ENCODE results near the gene SPDYE4.

The SPDYE4 gene

GRCh38 chr17:8726941-8727555 lies 31.3 kb downstream of the SPDYE4 start:
- Histone ChIP-seq H3K27me3 (ENCODE audit: insufficient read depth, low read length) (peaks cover 5% of the 10 kb centered on the region; the same call in 1 of the 2 replicates), H3K4me3 (ENCODE audit: low read depth, low read length) (no peak overlapping the region), H2AFZ (ENCODE audit: low read length, unreplicated experiment) (no peak overlapping the region), H3K27ac (ENCODE audit: low read depth, low read length) (no peak overlapping the region), H3K4me1 (ENCODE audit: control insufficient read depth, insufficient read depth, low read length, unreplicated experiment) (no peaks in the 10 kb centered on the region), H3K79me2 (ENCODE audit: control insufficient read depth, insufficient read depth, low read length, unreplicated experiment) (no peaks in the 10 kb centered on the region), H3K36me3 (ENCODE audit: insufficient read depth, low read length) (no peaks in the 10 kb centered on the region)

- Histone ChIP-seq H3K36me3 (ENCODE audit: insufficient read depth, low read length) (no peaks in the 10 kb centered on the region), H2AFZ (ENCODE audit: low read length, unreplicated experiment) (no peak overlapping the region), H3K27me3 (ENCODE audit: insufficient read depth, low read length) (peaks cover 5% of the 10 kb centered on the region; the same call in 1 of the 2 replicates), H3K4me3 (ENCODE audit: low read depth, low read length) (no peak overlapping the region), H3K79me2 (ENCODE audit: control insufficient read depth, insufficient read depth, low read length, unreplicated experiment) (no peaks in the 10 kb centered on the region), H3K27ac (ENCODE audit: low read depth, low read length) (no peak overlapping the region), H3K4me1 (ENCODE audit: control insufficient read depth, insufficient read depth, low read length, unreplicated experiment) (no peaks in the 10 kb centered on the region)
These were observed 32.2 kb downstream of the SPDYE4 start for GRCh38 chr17:8725881-8726876.

GRCh38 chr17:8724451-8724850 lies 33.9 kb downstream of the SPDYE4 start:
- Histone ChIP-seq H3K4me3 (ENCODE audit: low read depth, low read length) (no peak overlapping the region), H3K79me2 (ENCODE audit: control insufficient read depth, insufficient read depth, low read length, unreplicated experiment) (no peaks in the 10 kb centered on the region), H2AFZ (ENCODE audit: low read length, unreplicated experiment) (no peak overlapping the region), H3K27ac (ENCODE audit: low read depth, low read length) (no peak overlapping the region), H3K27me3 (ENCODE audit: insufficient read depth, low read length) (peaks cover 5% of the 10 kb centered on the region; the same call in 1 of the 2 replicates), H3K36me3 (ENCODE audit: insufficient read depth, low read length) (no peaks in the 10 kb centered on the region), H3K4me1 (ENCODE audit: control insufficient read depth, insufficient read depth, low read length, unreplicated experiment) (no peaks in the 10 kb centered on the region)

- Histone ChIP-seq H3K79me2 (ENCODE audit: control insufficient read depth, insufficient read depth, low read length, unreplicated experiment) (no peaks in the 10 kb centered on the region), H3K36me3 (ENCODE audit: insufficient read depth, low read length) (no peaks in the 10 kb centered on the region), H3K4me3 (ENCODE audit: low read depth, low read length) (no peak overlapping the region), H2AFZ (ENCODE audit: low read length, unreplicated experiment) (no peak overlapping the region), H3K27me3 (ENCODE audit: insufficient read depth, low read length) (no peaks in the 10 kb centered on the region), H3K27ac (ENCODE audit: low read depth, low read length) (no peak overlapping the region), H3K4me1 (ENCODE audit: control insufficient read depth, insufficient read depth, low read length, unreplicated experiment) (no peaks in the 10 kb centered on the region)
These were observed 37.8 kb downstream of the SPDYE4 start for GRCh38 chr17:8720596-8720995.

- H3K27ac ChIP-seq (ENCODE audit: low read depth, low read length): no peak overlapping the region
- H3K4me3 ChIP-seq (ENCODE audit: low read depth, low read length): no peak overlapping the region
- H3K36me3 ChIP-seq (ENCODE audit: insufficient read depth, low read length): no peaks in the 10 kb centered on the region
- no peaks in the 10 kb centered on the region for H3K79me2 ChIP-seq (ENCODE audit: control insufficient read depth, insufficient read depth, low read length, unreplicated experiment)
- H2AFZ ChIP-seq (ENCODE audit: low read length, unreplicated experiment): no peak overlapping the region
- H3K4me1 ChIP-seq (ENCODE audit: control insufficient read depth, insufficient read depth, low read length, unreplicated experiment): no peaks in the 10 kb centered on the region
- no peaks in the 10 kb centered on the region for H3K27me3 ChIP-seq (ENCODE audit: insufficient read depth, low read length)
These were observed 38.8 kb downstream of the SPDYE4 start for GRCh38 chr17:8719291-8720246.

GRCh38 chr17:8718001-8718563 lies 40.3 kb downstream of the SPDYE4 start:
- Histone ChIP-seq H3K79me2 (ENCODE audit: control insufficient read depth, insufficient read depth, low read length, unreplicated experiment) (no peaks in the 10 kb centered on the region), H3K27me3 (ENCODE audit: insufficient read depth, low read length) (no peaks in the 10 kb centered on the region), H2AFZ (ENCODE audit: low read length, unreplicated experiment) (no peak overlapping the region)

GRCh38 chr17:8713878-8714277 lies 44.5 kb downstream of the SPDYE4 start:
- Histone ChIP-seq H3K79me2 (ENCODE audit: control insufficient read depth, insufficient read depth, low read length, unreplicated experiment) (no peaks in the 10 kb centered on the region), H3K4me1 (ENCODE audit: control insufficient read depth, insufficient read depth, low read length, unreplicated experiment) (no peaks in the 10 kb centered on the region), H3K36me3 (ENCODE audit: insufficient read depth, low read length) (no peaks in the 10 kb centered on the region), H3K27me3 (ENCODE audit: insufficient read depth, low read length) (peaks cover 5% of the 10 kb centered on the region; the same call in 1 of the 2 replicates), H2AFZ (ENCODE audit: low read length, unreplicated experiment) (no peak overlapping the region), H3K4me3 (ENCODE audit: low read depth, low read length) (no peak overlapping the region), H3K27ac (ENCODE audit: low read depth, low read length) (no peak overlapping the region)

More at GRCh38 chr17:8718001-8718563, 40.3 kb downstream of the SPDYE4 start:
- no peaks in the 10 kb centered on the region for H3K36me3 ChIP-seq (ENCODE audit: insufficient read depth, low read length)
- no peak overlapping the region for H3K27ac ChIP-seq (ENCODE audit: low read depth, low read length)
- no peaks in the 10 kb centered on the region for H3K4me1 ChIP-seq (ENCODE audit: control insufficient read depth, insufficient read depth, low read length, unreplicated experiment)
- no peak overlapping the region for H3K4me3 ChIP-seq (ENCODE audit: low read depth, low read length)

GRCh38 chr17:8713315-8713714 lies 45.0 kb downstream of the SPDYE4 start:
- Histone ChIP-seq H3K36me3 (ENCODE audit: insufficient read depth, low read length) (no peaks in the 10 kb centered on the region), H3K27me3 (ENCODE audit: insufficient read depth, low read length) (peaks cover 5% of the 10 kb centered on the region; the same call in 1 of the 2 replicates), H2AFZ (ENCODE audit: low read length, unreplicated experiment) (no peak overlapping the region), H3K79me2 (ENCODE audit: control insufficient read depth, insufficient read depth, low read length, unreplicated experiment) (no peaks in the 10 kb centered on the region), H3K4me1 (ENCODE audit: control insufficient read depth, insufficient read depth, low read length, unreplicated experiment) (no peaks in the 10 kb centered on the region), H3K4me3 (ENCODE audit: low read depth, low read length) (no peak overlapping the region), H3K27ac (ENCODE audit: low read depth, low read length) (no peak overlapping the region)

- Histone ChIP-seq H2AFZ (ENCODE audit: low read length, unreplicated experiment) (no peak overlapping the region), H3K27ac (ENCODE audit: low read depth, low read length) (no peak overlapping the region), H3K79me2 (ENCODE audit: control insufficient read depth, insufficient read depth, low read length, unreplicated experiment) (no peaks in the 10 kb centered on the region), H3K4me3 (ENCODE audit: low read depth, low read length) (no peak overlapping the region), H3K36me3 (ENCODE audit: insufficient read depth, low read length) (no peaks in the 10 kb centered on the region), H3K4me1 (ENCODE audit: control insufficient read depth, insufficient read depth, low read length, unreplicated experiment) (no peaks in the 10 kb centered on the region), H3K27me3 (ENCODE audit: insufficient read depth, low read length) (peaks cover 11% of the 10 kb centered on the region; the same call in 1 of the 2 replicates)
These were observed 45.6 kb downstream of the SPDYE4 start for GRCh38 chr17:8712698-8713097.

GRCh38 chr17:8711291-8711690 lies 47.1 kb downstream of the SPDYE4 start:
- no peak overlapping the region for H3K27ac ChIP-seq (ENCODE audit: low read depth, low read length)
- H3K4me1 ChIP-seq (ENCODE audit: control insufficient read depth, insufficient read depth, low read length, unreplicated experiment): no peaks in the 10 kb centered on the region
- H3K79me2 ChIP-seq (ENCODE audit: control insufficient read depth, insufficient read depth, low read length, unreplicated experiment): no peaks in the 10 kb centered on the region
- no peak overlapping the region for H2AFZ ChIP-seq (ENCODE audit: low read length, unreplicated experiment)
- no peak overlapping the region for H3K4me3 ChIP-seq (ENCODE audit: low read depth, low read length)
- H3K36me3 ChIP-seq (ENCODE audit: insufficient read depth, low read length): no peaks in the 10 kb centered on the region
- peaks cover 25% of the 10 kb centered on the region for H3K27me3 ChIP-seq (ENCODE audit: insufficient read depth, low read length)

All from ACC112 (cell line).